ENCODE measurements around the gene HAPSTR1.

HAPSTR1 gene

DNA sequence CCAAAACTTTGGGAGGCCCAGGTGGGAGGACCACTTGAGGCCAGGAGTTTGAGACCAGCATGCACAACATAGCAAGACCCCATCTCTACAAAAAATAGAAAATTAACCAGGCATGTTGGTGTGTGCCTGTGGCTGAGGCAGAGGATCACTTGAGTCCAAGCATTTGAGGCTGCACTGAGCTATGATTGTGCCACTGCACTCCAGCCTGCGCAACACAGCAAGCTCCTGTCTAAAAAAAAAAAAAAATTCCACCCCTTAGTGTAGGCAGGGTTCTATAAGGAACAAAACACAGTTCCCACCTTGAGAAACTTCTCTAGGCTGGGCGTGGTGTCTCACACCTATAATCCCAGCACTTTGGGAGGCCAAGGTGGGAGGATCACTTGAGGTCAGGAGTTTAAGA is 36.3 kb upstream of the HAPSTR1 start:
- H3K27me3 ChIP-seq (ENCODE audit: control insufficient read depth, insufficient read depth, low read length): no peaks in the 10 kb centered on the region
- H3K4me1 ChIP-seq (ENCODE audit: control insufficient read depth, insufficient read depth, low read length): no peaks in the 10 kb centered on the region
- no peak overlapping the region for H3K4me3 ChIP-seq (ENCODE audit: low read length)
- H3K9me3 ChIP-seq (ENCODE audit: control insufficient read depth, low read length): no peaks in the 10 kb centered on the region
- H3K9ac ChIP-seq (ENCODE audit: low read length): no peak overlapping the region
- no peaks in the 10 kb centered on the region for H3K36me3 ChIP-seq (ENCODE audit: control insufficient read depth, insufficient read depth, low read length)

DNA sequence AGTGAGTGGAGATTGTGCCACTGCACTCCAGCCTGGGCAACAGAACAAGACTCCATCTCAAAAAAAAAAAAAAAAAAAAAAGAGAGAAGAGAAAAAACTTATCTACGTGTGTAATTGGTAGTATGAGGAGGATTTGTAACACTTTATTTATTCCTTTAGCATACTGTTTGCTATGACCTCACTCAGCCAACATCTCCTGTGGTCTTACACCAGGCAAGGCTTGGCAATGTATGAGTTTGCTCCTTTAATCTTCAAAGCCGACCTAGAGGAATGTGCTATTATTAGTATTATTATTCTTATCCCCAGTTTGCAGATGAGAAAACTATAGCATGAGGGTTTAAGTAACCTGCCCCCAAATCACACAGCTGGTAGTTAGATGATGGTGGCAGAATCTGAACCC is 35.8 kb upstream of the HAPSTR1 start:
- no peak overlapping the region for H3K9ac ChIP-seq (ENCODE audit: low read length)
- H3K36me3 ChIP-seq (ENCODE audit: control insufficient read depth, insufficient read depth, low read length): no peaks in the 10 kb centered on the region
- H3K4me3 ChIP-seq (ENCODE audit: low read length): no peak overlapping the region
- H3K27me3 ChIP-seq (ENCODE audit: control insufficient read depth, insufficient read depth, low read length): no peaks in the 10 kb centered on the region
- H3K4me1 ChIP-seq (ENCODE audit: control insufficient read depth, insufficient read depth, low read length): no peaks in the 10 kb centered on the region
- no peaks in the 10 kb centered on the region for H3K9me3 ChIP-seq (ENCODE audit: control insufficient read depth, low read length)

DNA sequence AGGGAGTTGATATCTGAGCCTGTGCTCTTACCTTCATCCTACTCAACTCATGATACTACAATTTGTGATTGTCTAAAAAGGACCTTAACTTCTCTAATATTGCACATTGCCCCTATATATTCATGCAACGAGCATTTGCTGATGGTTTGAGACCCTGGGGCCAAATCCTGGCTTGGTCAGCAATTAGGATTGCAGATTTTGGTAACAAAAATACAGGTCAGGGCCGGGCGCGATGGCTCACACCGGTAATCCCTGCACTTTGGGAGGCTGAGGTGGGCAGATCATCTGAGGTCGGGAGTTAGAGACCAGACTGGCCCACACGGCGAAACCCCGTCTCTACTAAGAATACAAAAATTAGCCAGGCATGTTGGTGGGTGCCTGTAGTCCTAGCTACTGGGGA is 35.4 kb upstream of the HAPSTR1 start:
- Histone ChIP-seq H3K4me3 (ENCODE audit: low read length) (no peak overlapping the region), H3K36me3 (ENCODE audit: control insufficient read depth, insufficient read depth, low read length) (no peaks in the 10 kb centered on the region), H3K4me1 (ENCODE audit: control insufficient read depth, insufficient read depth, low read length) (no peaks in the 10 kb centered on the region), H3K27me3 (ENCODE audit: control insufficient read depth, insufficient read depth, low read length) (no peaks in the 10 kb centered on the region), H3K9me3 (ENCODE audit: control insufficient read depth, low read length) (no peaks in the 10 kb centered on the region), H3K9ac (ENCODE audit: low read length) (no peak overlapping the region)

DNA sequence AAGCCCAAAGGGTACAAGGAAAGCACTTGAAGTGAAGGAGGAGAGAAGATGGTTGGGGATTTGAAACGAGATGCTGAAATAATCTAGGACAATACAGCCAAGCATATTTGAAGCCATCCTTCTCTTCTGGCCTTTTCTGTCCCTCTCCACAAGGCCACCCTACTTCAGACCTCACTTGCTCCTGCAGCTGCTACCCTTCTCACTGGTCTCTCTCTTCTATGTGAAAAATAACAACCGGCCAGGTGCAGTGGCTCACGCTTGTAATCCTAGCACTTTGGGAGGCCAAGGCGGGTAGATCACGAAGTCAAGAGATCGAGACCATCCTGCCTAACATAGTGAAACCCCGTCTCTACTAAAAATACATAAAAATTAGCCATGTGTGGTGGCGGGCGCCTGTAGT is 33.2 kb upstream of the HAPSTR1 start:
- Histone ChIP-seq H3K4me1 (ENCODE audit: control insufficient read depth, insufficient read depth, low read length) (no peaks in the 10 kb centered on the region), H3K4me3 (ENCODE audit: low read length) (no peak overlapping the region), H3K27me3 (ENCODE audit: control insufficient read depth, insufficient read depth, low read length) (no peaks in the 10 kb centered on the region), H3K9ac (ENCODE audit: low read length) (no peak overlapping the region), H3K9me3 (ENCODE audit: control insufficient read depth, low read length) (no peaks in the 10 kb centered on the region), H3K36me3 (ENCODE audit: control insufficient read depth, insufficient read depth, low read length) (no peaks in the 10 kb centered on the region)

DNA sequence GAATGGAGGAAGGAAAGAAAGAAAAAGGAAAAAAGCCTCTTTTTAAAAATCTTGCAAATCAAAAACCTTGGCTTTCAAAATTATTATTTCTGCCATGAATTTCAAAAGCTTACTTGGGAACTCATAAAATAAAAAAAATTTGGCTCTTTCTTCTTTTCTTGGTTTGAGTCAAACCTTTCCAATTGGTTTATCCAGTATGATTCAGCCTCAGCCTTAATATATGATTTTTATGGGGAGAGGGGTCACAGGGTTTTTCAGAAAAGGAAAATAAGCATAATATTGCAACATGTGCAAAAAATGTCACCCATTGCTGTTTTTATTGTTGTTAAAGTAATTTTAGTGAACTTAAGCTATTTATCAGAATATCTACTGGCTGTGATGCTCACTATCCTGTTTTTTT is 31.2 kb upstream of the HAPSTR1 start:
- no peaks in the 10 kb centered on the region for H3K9me3 ChIP-seq (ENCODE audit: control insufficient read depth, low read length)
- no peaks in the 10 kb centered on the region for H3K27me3 ChIP-seq (ENCODE audit: control insufficient read depth, insufficient read depth, low read length)
- H3K9ac ChIP-seq (ENCODE audit: low read length): no peak overlapping the region
- no peaks in the 10 kb centered on the region for H3K36me3 ChIP-seq (ENCODE audit: control insufficient read depth, insufficient read depth, low read length)
- H3K4me3 ChIP-seq (ENCODE audit: low read length): no peak overlapping the region
- no peaks in the 10 kb centered on the region for H3K4me1 ChIP-seq (ENCODE audit: control insufficient read depth, insufficient read depth, low read length)

DNA sequence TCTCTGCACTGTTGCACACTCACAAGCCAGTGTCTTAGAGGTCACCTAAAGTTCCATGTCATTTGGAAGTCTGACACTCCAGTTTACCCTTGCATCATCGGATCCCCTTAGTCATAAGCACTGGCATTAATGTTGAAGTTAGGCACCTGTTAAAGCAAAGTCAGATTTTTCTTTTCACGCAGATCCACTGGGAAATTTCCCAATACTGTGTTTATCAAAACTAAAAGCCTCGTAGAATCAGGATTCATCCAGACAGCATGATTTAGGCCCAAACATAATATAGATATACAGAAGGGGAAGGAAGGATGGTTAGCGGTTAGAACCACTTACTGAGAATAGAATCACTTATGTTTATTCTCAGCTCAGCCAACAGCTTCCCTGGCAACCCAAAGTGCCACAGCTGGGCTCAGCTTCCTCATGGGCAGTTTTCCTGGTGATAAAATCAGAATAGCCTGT is 30.1 kb upstream of the HAPSTR1 start:
- no peaks in the 10 kb centered on the region for H3K27me3 ChIP-seq (ENCODE audit: control insufficient read depth, insufficient read depth, low read length)
- no peaks in the 10 kb centered on the region for H3K9me3 ChIP-seq (ENCODE audit: control insufficient read depth, low read length)
- H3K4me1 ChIP-seq (ENCODE audit: control insufficient read depth, insufficient read depth, low read length): no peaks in the 10 kb centered on the region
- H3K36me3 ChIP-seq (ENCODE audit: control insufficient read depth, insufficient read depth, low read length): no peaks in the 10 kb centered on the region
- H3K9ac ChIP-seq (ENCODE audit: low read length): no peak overlapping the region
- H3K4me3 ChIP-seq (ENCODE audit: low read length): no peak overlapping the region

DNA sequence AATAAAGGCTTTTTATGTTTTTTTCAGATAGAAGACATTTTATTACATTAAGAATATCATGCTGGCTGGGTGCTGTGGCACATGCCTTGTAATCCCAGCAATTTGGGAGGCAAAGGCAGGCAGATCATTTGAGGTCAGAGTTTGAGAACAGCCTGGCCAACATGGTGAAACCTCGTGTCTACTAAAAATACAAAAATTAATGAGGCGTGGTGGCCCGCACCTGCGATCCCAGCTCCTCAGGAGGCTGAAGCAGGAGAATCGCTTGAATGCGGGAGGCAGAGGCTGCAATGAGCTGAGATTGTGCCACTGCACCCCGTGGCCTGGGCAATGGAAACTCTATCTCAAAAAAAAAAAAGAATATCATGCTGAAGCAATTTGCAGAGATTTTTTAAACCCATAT is 29.1 kb upstream of the HAPSTR1 start:
- H3K36me3 ChIP-seq (ENCODE audit: control insufficient read depth, insufficient read depth, low read length): no peaks in the 10 kb centered on the region
- H3K9me3 ChIP-seq (ENCODE audit: control insufficient read depth, low read length): no peaks in the 10 kb centered on the region
- H3K4me1 ChIP-seq (ENCODE audit: control insufficient read depth, insufficient read depth, low read length): no peaks in the 10 kb centered on the region
- H3K4me3 ChIP-seq (ENCODE audit: low read length): no peak overlapping the region
- no peaks in the 10 kb centered on the region for H3K27me3 ChIP-seq (ENCODE audit: control insufficient read depth, insufficient read depth, low read length)
- no peak overlapping the region for H3K9ac ChIP-seq (ENCODE audit: low read length)

DNA sequence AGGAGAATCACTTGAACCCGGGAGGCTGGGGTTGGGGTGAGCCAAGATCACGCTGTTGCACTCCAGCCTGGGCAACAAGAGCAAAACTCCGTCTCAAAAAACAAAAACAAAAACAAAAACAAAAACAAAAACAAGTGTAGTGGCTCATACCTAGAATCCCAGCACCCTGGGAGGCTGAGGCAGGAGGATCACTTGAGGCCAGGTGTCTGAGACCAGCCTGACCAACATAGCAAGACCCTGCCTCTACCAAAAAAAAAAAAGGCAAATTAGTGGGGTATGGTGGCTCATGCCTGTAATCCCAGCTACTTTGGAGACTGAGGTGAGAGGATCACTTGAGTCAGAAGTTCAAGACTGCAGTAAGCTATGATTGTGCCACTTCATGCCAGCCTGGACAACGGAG is 26.4 kb upstream of the HAPSTR1 start:
- no peaks in the 10 kb centered on the region for H3K9me3 ChIP-seq (ENCODE audit: control insufficient read depth, low read length)
- H3K4me1 ChIP-seq (ENCODE audit: control insufficient read depth, insufficient read depth, low read length): no peaks in the 10 kb centered on the region

DNA sequence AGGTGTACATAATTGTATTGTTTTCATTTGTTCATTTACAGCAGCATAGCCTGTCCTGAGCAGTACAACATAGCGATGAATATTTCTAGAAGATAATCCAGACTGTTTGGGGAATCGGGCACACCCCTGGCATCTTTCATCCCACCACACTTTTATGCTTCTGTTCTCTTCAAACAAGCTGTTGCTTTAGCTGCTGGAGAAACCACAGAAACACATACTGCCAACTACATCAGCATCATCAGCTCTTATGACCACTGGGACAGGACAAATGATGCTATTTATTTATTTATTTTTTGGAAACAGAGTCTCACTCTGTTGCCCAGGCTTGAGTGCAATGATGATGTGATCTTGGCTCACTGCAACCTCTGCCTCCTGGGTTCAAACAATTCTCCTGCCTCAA is 22.6 kb upstream of the HAPSTR1 start:
- Histone ChIP-seq H3K9me3 (ENCODE audit: control insufficient read depth, low read length) (no peaks in the 10 kb centered on the region), H3K9ac (ENCODE audit: low read length) (no peak overlapping the region), H3K4me1 (ENCODE audit: control insufficient read depth, insufficient read depth, low read length) (no peaks in the 10 kb centered on the region), H3K27me3 (ENCODE audit: control insufficient read depth, insufficient read depth, low read length) (no peaks in the 10 kb centered on the region), H3K4me3 (ENCODE audit: low read length) (no peak overlapping the region), H3K36me3 (ENCODE audit: control insufficient read depth, insufficient read depth, low read length) (no peaks in the 10 kb centered on the region)

More for the DNA sequence above, 26.4 kb upstream of the HAPSTR1 start:
- Histone ChIP-seq H3K36me3 (ENCODE audit: control insufficient read depth, insufficient read depth, low read length) (no peaks in the 10 kb centered on the region), H3K9ac (ENCODE audit: low read length) (no peak overlapping the region), H3K27me3 (ENCODE audit: control insufficient read depth, insufficient read depth, low read length) (no peaks in the 10 kb centered on the region), H3K4me3 (ENCODE audit: low read length) (no peak overlapping the region)

DNA sequence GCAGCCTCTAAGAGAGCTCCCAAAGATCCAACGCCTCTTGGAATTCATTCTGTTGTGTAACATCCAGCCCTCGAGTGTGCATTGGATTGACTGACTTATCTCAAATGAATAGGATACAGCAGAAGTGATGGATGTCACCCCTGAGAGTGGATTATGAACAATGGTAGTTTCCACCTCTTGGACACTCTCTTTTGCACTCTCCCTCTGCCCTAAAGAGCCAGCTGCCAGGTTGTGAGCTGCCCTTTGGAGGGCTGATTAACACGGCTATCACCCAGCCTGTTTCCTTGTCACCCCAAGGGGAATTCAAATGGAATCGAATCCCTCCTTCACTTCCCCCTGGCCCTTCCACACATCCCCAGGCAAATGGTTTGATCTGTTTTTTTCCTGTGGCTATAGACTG is 21.2 kb upstream of the HAPSTR1 start:
- Histone ChIP-seq H3K27me3 (ENCODE audit: control insufficient read depth, insufficient read depth, low read length) (no peaks in the 10 kb centered on the region), H3K36me3 (ENCODE audit: control insufficient read depth, insufficient read depth, low read length) (no peaks in the 10 kb centered on the region), H3K9ac (ENCODE audit: low read length) (no peak overlapping the region), H3K9me3 (ENCODE audit: control insufficient read depth, low read length) (no peaks in the 10 kb centered on the region), H3K4me1 (ENCODE audit: control insufficient read depth, insufficient read depth, low read length) (no peaks in the 10 kb centered on the region), H3K4me3 (ENCODE audit: low read length) (no peak overlapping the region)

DNA sequence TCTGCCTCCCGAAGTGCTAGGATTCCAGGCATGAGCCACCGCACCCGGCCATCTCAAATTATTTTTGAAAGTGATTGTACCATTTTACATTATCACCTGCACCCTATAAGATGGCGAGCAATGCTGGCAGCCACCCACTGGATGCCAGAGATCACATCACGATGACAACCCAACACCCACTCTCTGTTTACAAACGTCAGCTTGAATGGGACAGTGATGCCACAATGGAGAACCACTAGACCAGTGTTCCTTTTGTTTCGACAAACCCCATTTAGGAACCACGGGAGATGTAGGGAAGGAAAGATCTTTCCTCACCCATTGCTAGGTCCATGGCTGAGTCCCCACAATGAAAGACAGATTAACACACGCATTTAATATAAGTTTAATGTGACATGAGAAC is 20.1 kb upstream of the HAPSTR1 start:
- H3K4me3 ChIP-seq (ENCODE audit: low read length): no peak overlapping the region
- no peaks in the 10 kb centered on the region for H3K9me3 ChIP-seq (ENCODE audit: control insufficient read depth, low read length)
- no peaks in the 10 kb centered on the region for H3K4me1 ChIP-seq (ENCODE audit: control insufficient read depth, insufficient read depth, low read length)
- H3K9ac ChIP-seq (ENCODE audit: low read length): no peak overlapping the region
- H3K27me3 ChIP-seq (ENCODE audit: control insufficient read depth, insufficient read depth, low read length): no peaks in the 10 kb centered on the region
- H3K36me3 ChIP-seq (ENCODE audit: control insufficient read depth, insufficient read depth, low read length): no peaks in the 10 kb centered on the region

DNA sequence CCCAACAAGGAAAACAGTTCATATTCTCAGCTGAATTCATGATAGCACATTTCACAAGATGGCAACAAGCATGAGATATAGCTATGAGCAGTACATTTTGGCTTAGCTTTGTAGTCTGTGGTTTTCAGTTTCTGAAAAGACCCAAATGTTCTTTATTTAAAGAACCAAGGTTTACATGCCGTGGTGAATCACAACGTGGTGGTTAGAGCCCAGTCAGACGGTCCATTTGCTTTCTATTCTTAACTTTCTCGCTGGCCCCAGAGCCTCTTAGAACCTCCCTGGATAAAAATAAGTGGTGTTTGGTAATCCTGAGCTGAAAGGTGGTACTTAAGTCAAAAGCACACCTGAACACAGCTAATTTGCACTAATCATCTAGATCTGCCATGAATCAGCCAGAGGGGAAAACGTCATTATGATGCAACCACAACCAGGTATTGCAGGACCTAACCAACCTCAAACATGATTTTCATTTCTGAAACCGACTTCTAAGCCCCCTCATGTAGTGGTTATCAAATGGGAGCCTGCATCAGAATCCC is 18.6 kb upstream of the HAPSTR1 start:
- Histone ChIP-seq H3K4me3 (ENCODE audit: low read length) (no peak overlapping the region), H3K27me3 (ENCODE audit: control insufficient read depth, insufficient read depth, low read length) (no peaks in the 10 kb centered on the region), H3K36me3 (ENCODE audit: control insufficient read depth, insufficient read depth, low read length) (no peaks in the 10 kb centered on the region), H3K9ac (ENCODE audit: low read length) (no peak overlapping the region), H3K9me3 (ENCODE audit: control insufficient read depth, low read length) (no peaks in the 10 kb centered on the region), H3K4me1 (ENCODE audit: control insufficient read depth, insufficient read depth, low read length) (no peaks in the 10 kb centered on the region)
